ENCODE data around the gene GLT8D1.

GLT8D1 gene

GRCh38 chr3:52689151-52689550 is 16.4 kb downstream of the GLT8D1 start:
- H3K4me3 ChIP-seq (ENCODE audit: low read depth in 1 of 2, low read length in 1 of 2), result no peak overlapping the region
- H3K9me3 ChIP-seq, result no peaks in the 10 kb centered on the region
- peaks cover 16 to 21% of the 10 kb centered on the region in 2 experiments for H3K4me1 ChIP-seq (ENCODE audit: control insufficient read depth in 1 of 2, insufficient read depth in 1 of 2, low read depth in 1 of 2, low read length in 1 of 2)
- no peak overlapping the region for H3K27ac ChIP-seq
- no peak for TF ChIP-seq CTCF (IDR thresholded peaks at IDR 0.05)
- H3K36me3 ChIP-seq, result peaks cover 20% of the 10 kb centered on the region
- no peaks in the 10 kb centered on the region for H3K27me3 ChIP-seq

GRCh38 chr3:52688266-52688665 is 17.3 kb downstream of the GLT8D1 start:
- H3K36me3 ChIP-seq, result peaks cover 13% of the 10 kb centered on the region
- peaks cover 16 to 21% of the 10 kb centered on the region in 2 experiments for H3K4me1 ChIP-seq (ENCODE audit: control insufficient read depth in 1 of 2, insufficient read depth in 1 of 2, low read depth in 1 of 2, low read length in 1 of 2)
- no peak overlapping the region for H3K4me3 ChIP-seq (ENCODE audit: low read depth in 1 of 2, low read length in 1 of 2)
- no peaks in the 10 kb centered on the region for H3K27me3 ChIP-seq
- H3K27ac ChIP-seq, result no peak overlapping the region
- TF ChIP-seq CTCF (IDR thresholded peaks at IDR 0.05), result no peak
- H3K9me3 ChIP-seq, result no peaks in the 10 kb centered on the region

DNA sequence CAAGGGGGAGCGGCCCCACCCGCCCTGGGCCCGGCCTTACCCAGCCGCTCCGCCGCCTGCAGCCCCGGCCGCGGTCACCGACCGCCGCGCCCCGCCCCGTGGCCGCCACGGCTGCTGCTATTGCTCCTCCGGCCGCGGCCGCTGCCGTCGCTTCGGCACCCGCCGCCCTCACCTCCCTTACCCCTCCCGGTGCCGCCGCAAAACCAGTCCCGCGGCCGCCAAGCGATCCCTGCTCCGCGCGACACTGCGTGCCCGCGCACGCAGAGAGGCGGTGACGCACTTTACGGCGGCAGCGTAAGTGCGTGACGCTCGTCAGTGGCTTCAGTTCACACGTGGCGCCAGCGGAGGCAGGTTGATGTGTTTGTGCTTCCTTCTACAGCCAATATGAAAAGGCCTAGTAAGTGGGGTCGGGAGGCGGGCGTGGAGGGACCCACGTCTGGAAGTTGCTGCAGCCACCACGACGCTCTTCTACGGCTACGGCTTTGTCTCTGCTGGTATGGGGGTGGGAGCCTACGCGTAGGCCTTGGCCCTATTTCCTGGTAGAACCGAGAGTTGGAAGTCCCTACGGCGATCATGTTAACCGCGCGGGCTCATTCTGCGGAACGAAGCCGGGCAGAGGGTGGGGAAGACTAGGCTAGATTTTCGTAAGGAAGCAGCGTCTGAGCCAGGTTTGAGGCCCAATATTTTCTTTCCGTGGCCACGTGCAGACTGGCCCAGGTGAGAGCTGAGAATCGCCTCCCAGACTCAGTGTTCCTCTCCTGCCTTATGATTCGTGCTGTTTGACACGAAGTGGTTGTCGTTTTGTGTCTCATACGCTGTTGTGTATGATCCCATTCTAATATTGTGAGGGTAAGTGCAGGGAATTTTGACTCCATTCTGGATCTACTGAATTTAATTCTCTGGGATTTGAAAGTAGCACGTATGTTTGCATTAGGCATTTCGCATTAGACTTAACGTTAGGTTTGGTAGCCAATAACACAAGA is 19.6 kb downstream of the GLT8D1 start, which contains the start of the genes GNL3 and PBRM1:
GNL3 (plus strand) TSS at position 324 of the 983 bp plus-strand sequence; CDS start at position 385, 61 bp downstream.
PBRM1 (minus strand) TSS at position 205 of the 983 bp plus-strand sequence.
- Histone ChIP-seq H3K36me3 (no peaks in the 10 kb centered on the region), H3K4me1 (ENCODE audit: control insufficient read depth in 1 of 2, insufficient read depth in 1 of 2, low read depth in 1 of 2, low read length in 1 of 2) (peaks cover 16 to 21% of the 10 kb centered on the region in 2 experiments), H3K4me3 (ENCODE audit: low read depth in 1 of 2, low read length in 1 of 2) (peak within 1 kb of the TSS; percentile 69 to 80), H3K27me3 (no peaks in the 10 kb centered on the region), H3K9me3 (no peaks in the 10 kb centered on the region), H3K27ac (peak within 1 kb of the TSS; percentile 98)
- no peak for TF ChIP-seq CTCF (IDR thresholded peaks at IDR 0.05)

DNA sequence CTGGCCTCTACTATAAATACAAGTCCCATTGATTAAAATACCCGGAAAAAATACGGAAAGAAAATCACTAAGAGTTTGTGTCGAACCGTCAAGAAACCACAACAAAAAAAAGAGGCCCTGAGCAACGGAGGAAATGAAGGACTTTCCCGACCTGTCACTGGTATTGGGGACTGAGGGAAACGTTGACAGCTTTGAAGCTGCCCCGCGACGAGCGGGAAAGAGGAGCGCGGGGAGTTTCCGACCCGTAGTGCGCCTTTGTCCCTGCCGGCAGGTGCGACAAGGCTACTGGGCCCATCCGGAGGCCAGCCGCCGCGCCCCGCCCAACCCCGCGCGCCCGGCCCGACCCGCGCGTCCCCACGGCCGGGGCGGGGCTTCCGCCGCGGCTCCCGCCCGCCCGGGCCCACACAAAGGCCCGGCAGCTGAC is 20.3 kb downstream of the GLT8D1 start:
- Histone ChIP-seq H3K27ac (peak overlapping the region; percentile 98), H3K4me1 (ENCODE audit: control insufficient read depth in 1 of 2, insufficient read depth in 1 of 2, low read depth in 1 of 2, low read length in 1 of 2) (peaks cover 16 to 21% of the 10 kb centered on the region in 2 experiments), H3K36me3 (no peaks in the 10 kb centered on the region), H3K9me3 (no peaks in the 10 kb centered on the region), H3K4me3 (ENCODE audit: low read depth in 1 of 2, low read length in 1 of 2) (peak overlapping the region; percentile 69 to 80), H3K27me3 (no peaks in the 10 kb centered on the region)
- TF ChIP-seq CTCF (IDR thresholded peaks at IDR 0.05), result no peak

DNA sequence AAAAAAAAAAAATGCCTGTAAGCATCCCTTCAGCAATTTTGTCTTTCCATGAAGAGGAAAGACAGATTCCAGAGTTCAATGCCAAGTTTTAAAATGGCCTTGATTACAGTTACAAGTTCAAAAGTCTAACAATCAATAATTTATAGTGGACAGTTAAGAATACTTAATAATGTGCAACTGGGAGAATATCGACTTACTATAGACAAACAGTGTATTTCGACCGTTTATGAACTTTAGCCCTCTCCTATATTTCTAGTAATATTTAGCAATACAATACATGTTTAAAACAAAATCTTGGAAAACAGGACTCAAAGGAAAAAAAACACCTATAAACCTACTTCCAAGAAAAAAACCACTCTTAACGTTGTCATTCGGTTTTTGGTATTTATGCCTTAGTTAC is 21.4 kb downstream of the GLT8D1 start:
- H3K27ac ChIP-seq, result peak overlapping the region; percentile 98
- no peak overlapping the region for H3K4me3 ChIP-seq (ENCODE audit: low read depth in 1 of 2, low read length in 1 of 2)
- no peak for TF ChIP-seq CTCF (IDR thresholded peaks at IDR 0.05)
- H3K9me3 ChIP-seq, result no peaks in the 10 kb centered on the region
- peaks cover 4% of the 10 kb centered on the region for H3K36me3 ChIP-seq
- peaks cover 16 to 21% of the 10 kb centered on the region in 2 experiments for H3K4me1 ChIP-seq (ENCODE audit: control insufficient read depth in 1 of 2, insufficient read depth in 1 of 2, low read depth in 1 of 2, low read length in 1 of 2)
- H3K27me3 ChIP-seq, result no peaks in the 10 kb centered on the region

All from neutrophil (primary cell).